ES-I3 (cell line): ENCODE measurements around the gene SERPINH1.
"Not testable (repeated sequence)": the region's sequence is repeated elsewhere in the genome, so short reads cannot be mapped to it uniquely, and the experiment has no call there.

Experiments
- H3K36me3 ChIP-seq: 2 replicates; pipeline ENCODE4 v1.6.1; 2013; ENCODE audit warnings: mild to moderate bottlenecking, low read length, control low read depth, moderate library complexity; ENCODE audit not compliant: insufficient read depth
- H3K4me1 ChIP-seq: 2 replicates; pipeline ENCODE4 v1.6.1; 2013; ENCODE audit warnings: mild to moderate bottlenecking, control low read depth, low read length; ENCODE audit not compliant: insufficient read depth
- H3K9ac ChIP-seq: 2 replicates; pipeline ENCODE4 v1.6.1; 2013; ENCODE audit warnings: low read depth, mild to moderate bottlenecking, low read length, moderate library complexity
- H3K9me3 ChIP-seq: 2 replicates; pipeline ENCODE4 v1.6.1; 2013; ENCODE audit warnings: mild to moderate bottlenecking, low read length, moderate library complexity; ENCODE audit not compliant: control insufficient read depth, insufficient read depth

Gene SERPINH1

DNA sequence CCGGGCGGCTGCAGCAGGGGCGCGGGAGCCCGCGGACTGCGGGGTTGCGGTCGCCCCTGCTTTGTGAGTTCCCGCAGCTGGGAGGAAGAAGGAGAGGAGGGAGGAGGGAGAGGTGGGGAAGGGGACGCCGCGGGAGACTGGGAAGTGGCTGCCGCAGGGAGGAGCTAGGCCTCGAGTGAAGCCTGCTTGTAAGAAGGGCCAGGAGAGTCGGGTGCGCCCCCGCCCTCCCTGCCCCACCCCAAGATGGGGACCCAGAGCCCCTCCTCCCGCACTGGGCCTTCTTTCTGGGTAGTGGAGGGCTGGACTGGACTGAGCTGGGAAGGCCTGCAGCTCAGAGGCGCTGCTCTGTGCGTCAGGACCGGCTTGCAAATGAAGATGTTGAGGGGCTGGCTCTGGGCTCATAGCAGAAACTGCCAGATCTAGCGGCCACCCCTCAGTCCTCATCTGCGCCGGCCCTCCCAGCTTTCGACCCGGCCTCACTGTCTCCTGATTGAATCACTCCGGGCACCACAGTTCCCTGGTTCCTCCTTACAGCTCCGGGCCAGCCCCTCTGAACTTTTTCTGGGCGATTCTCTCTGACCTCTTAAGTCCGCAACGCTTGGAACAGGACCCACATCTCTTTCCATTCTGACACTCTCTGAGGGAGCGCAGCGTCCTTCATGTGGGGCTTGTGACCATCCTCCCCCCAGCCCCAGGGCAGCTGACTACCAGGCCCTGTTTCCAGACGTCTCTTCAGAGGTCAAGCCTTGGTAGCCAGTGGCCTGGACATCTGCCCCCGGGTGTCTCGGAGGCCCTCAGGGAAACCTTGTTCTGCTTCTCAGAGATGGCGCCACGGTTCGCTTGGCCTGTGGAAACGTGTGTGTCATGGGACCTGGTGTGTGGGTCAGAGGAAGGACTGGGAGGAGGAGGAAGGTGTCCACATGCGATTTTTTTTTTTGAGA lies 21.9 kb downstream of the SERPINH1 start:
- Histone ChIP-seq H3K9me3 (no peaks in the 10 kb centered on the region), H3K9ac (peak overlapping the region; percentile 69), H3K36me3 (no peaks in the 10 kb centered on the region), H3K4me1 (peaks cover 4% of the 10 kb centered on the region; the same call in 1 of the 2 replicates)

DNA sequence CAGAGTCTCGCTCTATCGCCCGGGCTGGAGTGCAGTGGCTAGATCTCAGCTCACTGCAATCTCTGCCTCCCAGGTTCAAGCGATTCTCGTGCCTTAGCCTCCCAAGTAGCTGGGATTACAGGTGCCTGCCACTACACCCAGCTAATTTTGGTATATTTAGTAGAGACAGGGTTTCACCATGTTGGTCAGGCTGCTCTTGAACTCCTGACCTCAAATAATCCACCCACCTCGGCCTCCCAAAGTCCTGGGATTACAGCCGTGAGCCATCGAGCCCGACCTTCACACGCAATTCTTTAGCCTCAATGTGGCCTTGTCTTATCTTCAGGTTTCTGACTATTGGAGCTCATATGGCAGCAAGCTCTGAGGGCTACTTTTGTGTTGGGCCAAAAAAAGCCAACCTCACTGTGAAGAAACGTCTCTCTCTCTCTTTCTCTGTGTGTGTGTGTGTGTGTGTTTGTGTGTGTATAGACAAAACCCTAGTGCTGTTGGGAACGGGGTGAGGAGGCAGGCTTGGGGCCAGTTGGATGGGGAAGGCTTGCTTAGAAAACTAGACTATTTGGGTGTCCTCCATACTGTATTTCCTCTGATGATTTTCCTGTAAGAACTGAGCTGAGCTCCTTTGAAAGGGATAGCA lies 22.7 kb downstream of the SERPINH1 start:
- H3K9ac ChIP-seq, H3K36me3 ChIP-seq, H3K9me3 ChIP-seq, H3K4me1 ChIP-seq: not testable (repeated sequence)

DNA sequence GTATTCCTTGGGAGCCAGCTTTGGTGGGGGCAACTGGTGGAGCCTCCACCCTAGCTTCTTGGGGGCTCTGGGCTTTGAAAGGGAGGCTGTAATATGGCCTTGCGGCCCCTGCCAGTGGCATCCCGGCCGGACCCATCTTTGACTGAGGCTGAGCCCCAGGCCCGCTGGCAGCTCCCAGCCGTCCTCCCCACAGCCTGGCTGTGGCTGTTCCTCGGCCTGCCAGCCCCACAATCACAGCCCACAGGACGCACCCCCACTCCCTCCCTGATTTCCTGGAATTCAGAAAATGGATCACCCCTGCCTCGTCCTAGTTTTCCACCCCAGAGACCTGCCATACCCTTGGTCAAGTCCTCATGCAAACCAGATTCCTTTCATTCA lies 23.2 kb downstream of the SERPINH1 start:
- H3K36me3 ChIP-seq, result no peaks in the 10 kb centered on the region
- H3K9me3 ChIP-seq, result no peaks in the 10 kb centered on the region
- H3K9ac ChIP-seq, result no peak overlapping the region
- H3K4me1 ChIP-seq, result peaks cover 4% of the 10 kb centered on the region; the same call in 1 of the 2 replicates

DNA sequence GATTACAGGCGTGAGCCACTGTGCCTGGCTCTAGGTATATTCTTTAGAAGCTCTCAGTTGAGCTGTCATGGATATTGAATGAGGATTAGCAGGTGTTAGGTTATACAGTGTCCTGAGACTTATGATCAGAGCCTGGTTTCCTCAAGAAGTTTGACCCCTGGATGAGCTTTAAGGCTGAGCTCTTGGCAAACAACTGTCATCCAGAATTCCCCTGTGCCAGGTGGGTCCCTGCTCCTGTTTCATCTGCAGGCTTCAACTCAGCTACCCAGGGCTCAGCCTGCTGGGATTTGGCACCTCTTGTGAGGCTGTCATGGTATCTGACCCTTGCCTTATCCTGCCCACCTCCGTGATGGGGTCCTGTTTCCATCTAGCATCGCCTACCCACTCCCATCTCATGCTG lies 24.3 kb downstream of the SERPINH1 start:
- Histone ChIP-seq H3K9me3 (no peaks in the 10 kb centered on the region), H3K4me1 (peaks cover 4% of the 10 kb centered on the region; the same call in 1 of the 2 replicates), H3K36me3 (no peaks in the 10 kb centered on the region)

DNA sequence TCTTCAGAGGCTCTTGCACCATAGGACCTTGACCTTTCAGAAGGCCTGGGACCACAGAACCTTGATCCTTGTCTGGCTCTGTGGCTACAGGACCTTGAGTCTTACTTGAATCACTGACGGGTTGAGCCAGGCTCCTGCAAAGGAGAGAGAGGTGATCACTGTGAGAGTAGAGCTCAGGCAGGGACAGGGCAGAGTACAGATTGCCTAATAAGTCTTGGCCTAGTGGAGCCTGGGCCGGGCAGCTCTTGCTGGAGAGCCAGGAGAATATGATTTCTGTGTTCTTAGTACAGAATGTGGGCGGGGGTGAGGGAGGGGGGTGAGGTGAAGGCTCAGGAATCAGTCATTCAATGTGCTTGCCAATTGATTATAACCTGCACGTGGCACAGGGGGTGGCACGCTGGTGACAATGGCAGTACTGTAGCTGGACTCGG lies 26.0 kb downstream of the SERPINH1 start:
- Histone ChIP-seq H3K4me1 (no peaks in the 10 kb centered on the region; the same call in 1 of the 2 replicates), H3K9me3 (no peaks in the 10 kb centered on the region), H3K36me3 (no peaks in the 10 kb centered on the region), H3K9ac (no peak overlapping the region)

More for the DNA sequence above, 24.3 kb downstream of the SERPINH1 start:
- no peak overlapping the region for H3K9ac ChIP-seq

DNA sequence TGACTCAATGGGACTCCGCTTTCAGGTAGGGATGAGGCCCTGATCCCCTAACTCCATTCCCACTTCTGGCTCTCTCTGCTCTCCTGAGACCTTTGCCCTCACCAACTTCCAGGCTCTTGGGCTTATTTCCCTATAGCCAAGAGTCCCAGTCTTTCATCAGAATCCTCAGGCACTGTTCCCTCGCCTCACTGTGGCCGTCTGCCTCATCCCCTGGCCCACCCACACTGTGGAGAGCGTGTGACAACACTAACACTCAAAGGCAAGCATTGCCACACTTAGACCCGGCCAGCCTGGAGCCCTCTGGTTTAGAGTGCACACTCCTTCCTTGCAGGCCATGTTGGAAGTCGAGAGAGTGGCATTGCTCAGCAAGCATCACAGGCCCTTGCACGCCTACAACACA lies 27.0 kb downstream of the SERPINH1 start:
- H3K9ac ChIP-seq, result no peak overlapping the region

DNA sequence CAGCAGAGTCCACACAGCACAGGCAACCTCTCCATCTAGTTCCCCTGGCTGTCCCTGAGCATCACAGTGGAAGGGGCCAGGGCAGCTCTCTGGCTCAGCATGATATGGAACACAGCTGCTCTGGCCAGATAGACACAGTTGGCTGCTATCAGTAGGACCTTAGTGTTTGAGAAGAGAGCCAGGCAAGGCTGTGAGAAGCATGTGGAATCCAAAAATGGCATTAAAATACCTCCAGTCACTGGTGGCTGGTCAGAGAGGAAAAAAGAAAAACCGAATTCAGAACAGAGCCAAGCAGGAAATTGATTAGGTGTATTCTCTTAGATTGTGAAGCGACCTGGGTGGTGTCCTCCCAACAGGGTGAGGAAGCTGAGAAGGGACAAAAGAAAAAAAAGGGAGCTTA lies 27.9 kb downstream of the SERPINH1 start:
- Histone ChIP-seq H3K4me1 (no peaks in the 10 kb centered on the region), H3K9ac (no peak overlapping the region), H3K36me3 (no peaks in the 10 kb centered on the region), H3K9me3 (no peaks in the 10 kb centered on the region)

More for the DNA sequence above, 27.0 kb downstream of the SERPINH1 start:
- H3K36me3 ChIP-seq, result no peaks in the 10 kb centered on the region
- H3K4me1 ChIP-seq, result no peaks in the 10 kb centered on the region; the same call in 1 of the 2 replicates
- H3K9me3 ChIP-seq, result no peaks in the 10 kb centered on the region

DNA sequence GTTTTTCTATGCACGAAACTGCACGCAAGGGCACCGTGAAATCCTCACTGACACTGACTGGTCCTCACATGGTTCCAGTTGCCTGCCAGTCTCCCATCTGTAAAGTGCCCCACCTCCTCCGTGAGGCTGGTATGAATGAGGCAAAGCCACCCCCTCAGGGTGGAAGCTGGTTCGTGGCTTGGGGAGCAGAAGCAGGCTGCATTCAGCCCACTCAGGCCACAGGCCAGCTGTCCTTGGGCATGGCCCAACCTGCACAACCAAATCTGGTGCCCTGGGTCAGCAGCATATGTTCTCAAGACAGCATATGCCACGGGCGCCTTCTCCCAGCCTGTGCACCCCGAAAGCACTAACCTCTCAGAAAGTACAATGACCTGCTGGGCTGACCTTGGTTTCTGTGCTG lies 29.3 kb downstream of the SERPINH1 start:
- Histone ChIP-seq H3K4me1 (no peaks in the 10 kb centered on the region), H3K9me3 (no peaks in the 10 kb centered on the region), H3K9ac (no peak overlapping the region), H3K36me3 (no peaks in the 10 kb centered on the region)

DNA sequence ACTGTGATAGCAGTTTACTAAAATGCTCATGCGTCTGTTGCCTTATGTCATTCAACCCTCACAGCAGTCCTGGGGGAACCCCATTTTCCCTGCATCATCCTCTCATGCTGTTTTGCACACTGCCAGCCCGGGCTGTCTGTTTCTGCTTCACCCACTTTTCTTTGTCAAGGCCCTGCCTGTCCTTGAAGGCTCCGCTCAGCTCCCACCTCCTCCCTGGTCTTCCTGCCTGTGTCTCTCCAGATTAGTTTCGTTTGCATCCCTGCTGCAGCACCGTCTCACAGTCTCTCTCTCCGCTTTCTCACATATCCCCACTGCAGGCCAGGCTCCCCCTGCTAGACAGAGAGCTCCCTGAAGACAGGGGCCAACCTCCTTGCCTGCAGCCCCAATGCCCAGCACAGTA lies 29.9 kb downstream of the SERPINH1 start:
- Histone ChIP-seq H3K4me1 (no peaks in the 10 kb centered on the region), H3K36me3 (no peaks in the 10 kb centered on the region), H3K9ac (no peak overlapping the region)

DNA sequence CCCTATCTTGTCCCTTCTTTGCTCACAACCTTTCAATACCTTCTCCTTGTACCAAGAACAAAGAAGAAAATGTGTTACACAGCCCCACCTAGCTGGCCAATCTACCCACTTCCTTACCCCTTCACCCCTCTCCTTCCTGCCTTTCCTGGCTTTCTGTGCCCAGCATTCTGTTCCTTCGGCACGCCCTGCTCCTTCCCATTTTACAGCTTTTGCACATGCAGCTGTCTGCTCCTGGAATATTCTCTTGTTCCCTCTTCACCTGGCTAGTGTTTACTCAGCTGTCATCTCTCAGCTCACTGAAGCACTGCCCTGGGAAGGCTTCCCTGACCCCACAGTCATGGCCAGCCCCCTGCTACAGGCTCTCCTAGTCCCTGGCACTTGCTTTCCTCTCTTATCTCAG lies 30.7 kb downstream of the SERPINH1 start:
- H3K36me3 ChIP-seq, result no peaks in the 10 kb centered on the region
- H3K9me3 ChIP-seq, result no peaks in the 10 kb centered on the region
- no peak overlapping the region for H3K9ac ChIP-seq
- H3K4me1 ChIP-seq, result no peaks in the 10 kb centered on the region

More for the DNA sequence above, 29.9 kb downstream of the SERPINH1 start:
- no peaks in the 10 kb centered on the region for H3K9me3 ChIP-seq

DNA sequence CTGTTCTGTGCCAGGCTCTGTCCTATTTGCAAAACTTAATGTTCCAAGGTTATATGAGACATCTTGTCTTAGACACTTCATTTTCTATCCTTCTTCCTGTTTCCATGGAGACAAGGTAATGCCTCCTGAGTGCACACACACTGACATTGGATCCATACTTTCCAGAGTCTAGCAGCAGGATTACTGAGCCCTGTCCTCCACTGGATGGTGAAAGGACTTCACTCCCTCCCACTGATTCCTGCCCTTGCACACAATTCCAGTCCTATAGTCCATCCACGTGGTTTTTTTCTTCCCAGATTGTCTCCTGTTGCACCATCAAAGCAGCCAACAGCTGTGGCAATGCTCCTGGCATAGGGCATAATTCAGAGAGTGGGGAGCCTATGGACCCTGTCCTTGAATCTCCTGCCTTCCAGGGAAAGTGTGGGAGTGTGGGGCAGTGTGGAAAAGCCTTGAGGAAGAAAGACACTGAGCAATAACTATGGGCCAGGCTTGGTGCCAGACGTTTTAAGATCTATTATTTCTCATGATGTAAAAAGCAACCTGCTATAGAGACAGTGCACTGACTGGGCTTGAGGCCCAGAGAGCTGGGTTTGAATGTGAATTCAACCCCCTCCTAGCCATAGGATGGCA lies 31.3 kb downstream of the SERPINH1 start:
- Histone ChIP-seq H3K4me1 (no peaks in the 10 kb centered on the region), H3K9me3 (no peaks in the 10 kb centered on the region), H3K9ac (no peak overlapping the region), H3K36me3 (no peaks in the 10 kb centered on the region)

DNA sequence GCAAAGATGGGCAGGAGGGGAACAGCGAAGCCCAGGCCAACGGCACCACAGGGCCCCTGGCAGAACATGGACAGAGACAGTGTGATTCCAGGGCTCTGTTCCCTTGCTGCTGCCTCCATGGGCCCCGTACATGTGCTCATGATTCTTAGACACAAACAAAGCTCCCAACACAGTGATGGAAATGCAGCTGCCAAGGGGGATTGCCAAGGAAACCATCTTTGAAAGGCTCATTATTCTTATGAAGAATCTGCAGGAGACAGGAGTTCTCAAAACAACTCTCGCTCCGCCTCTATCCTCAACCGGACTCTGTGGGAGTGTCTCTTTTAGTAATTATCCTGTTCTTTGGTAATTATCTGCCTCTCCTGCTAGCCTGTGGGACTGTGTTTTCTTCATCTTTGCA lies 32.2 kb downstream of the SERPINH1 start:
- H3K9me3 ChIP-seq, result no peaks in the 10 kb centered on the region
- H3K9ac ChIP-seq, result no peak overlapping the region
- H3K36me3 ChIP-seq, result no peaks in the 10 kb centered on the region
- H3K4me1 ChIP-seq, result no peaks in the 10 kb centered on the region

DNA sequence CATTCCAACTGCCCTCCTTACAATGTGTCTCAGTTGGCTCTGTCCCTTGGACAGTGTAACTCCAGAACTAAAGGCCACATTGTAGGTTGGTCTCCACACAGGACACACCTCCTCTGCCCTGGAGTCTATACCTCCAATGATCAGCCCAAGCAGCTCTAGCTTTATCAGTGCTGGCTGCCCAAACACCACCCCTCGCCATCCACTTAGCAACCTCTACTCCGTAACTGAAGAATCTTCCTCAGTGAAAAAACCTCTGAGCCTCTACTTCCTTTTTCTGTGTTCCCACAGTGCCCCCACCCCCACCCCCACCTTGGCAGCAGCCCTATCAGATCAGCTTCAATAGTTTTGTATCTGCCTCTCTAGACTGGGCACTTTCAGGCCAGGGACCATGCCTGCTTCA lies 33.4 kb downstream of the SERPINH1 start:
- H3K9ac ChIP-seq, result no peak overlapping the region
- H3K9me3 ChIP-seq, result no peaks in the 10 kb centered on the region
- no peaks in the 10 kb centered on the region for H3K4me1 ChIP-seq
- no peaks in the 10 kb centered on the region for H3K36me3 ChIP-seq

DNA sequence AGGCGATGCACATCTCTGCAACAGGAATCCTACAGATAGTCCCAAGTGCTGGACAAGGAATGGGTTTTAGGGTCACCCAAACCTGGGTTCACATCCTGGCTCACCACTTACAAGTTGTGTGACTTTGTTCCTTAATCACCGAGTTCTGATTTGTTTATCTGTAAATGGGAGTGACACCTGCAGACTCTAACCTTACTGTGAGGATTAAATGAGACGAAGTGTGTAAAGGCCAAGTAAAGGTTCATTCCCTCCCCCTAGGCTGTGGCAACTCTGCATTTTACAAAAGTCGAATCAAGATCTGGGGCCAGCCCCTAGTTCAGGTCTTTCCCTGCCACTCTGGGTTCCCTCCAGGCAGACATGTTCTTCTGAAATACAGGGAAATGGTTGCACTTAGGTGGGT lies 34.9 kb downstream of the SERPINH1 start:
- Histone ChIP-seq H3K9ac (no peak overlapping the region), H3K4me1 (no peaks in the 10 kb centered on the region), H3K36me3 (no peaks in the 10 kb centered on the region), H3K9me3 (no peaks in the 10 kb centered on the region)
